Sigmoid colon (tissue), 7 donors: ENCODE data around the gene WASHC1. TPM values are rescaled to one million over a fixed set of nuclear protein-coding genes. Genes with fewer than 3 reads are reported as not detected.
A peak's percentile ranks its signal among the peaks of the same experiment; 100 is the strongest.
"Not testable (repeated sequence)": the region's sequence is repeated elsewhere in the genome, so short reads cannot be mapped to it uniquely, and the experiment has no call there.

Experiments
- DNase-seq: peaks from one replicate; pipeline ENCODE4 v3.0.0-alpha.2; 2019
- H3K27ac ChIP-seq, 4 donors: fragments of 200-600 bp; sonication (generic); one replicate each; pipeline ENCODE4 v1.5.1; 2016 to 2019; ENCODE audit warnings: mild to moderate bottlenecking in 1 of 4
- H3K27me3 ChIP-seq, 3 donors: fragments of 200-600 bp; sonication (generic); one replicate each; pipeline ENCODE4 v1.5.1; 2019; ENCODE audit warnings: mild to moderate bottlenecking in 1 of 3
- H3K36me3 ChIP-seq, 4 donors: fragments of 200-600 bp; sonication (generic); one replicate each; pipeline ENCODE4 v1.5.1; 2016 to 2019
- H3K4me1 ChIP-seq, 4 donors: fragments of 200-600 bp; sonication (generic); one replicate each; pipeline ENCODE4 v1.5.1; 2017 to 2019
- H3K4me3 ChIP-seq, 4 donors: fragments of 200-600 bp; sonication (generic); one replicate each; pipeline ENCODE4 v1.5.1; 2017 to 2019; ENCODE audit warnings: mild to moderate bottlenecking in 2 of 4, moderate library complexity in 1 of 4
- H3K9me3 ChIP-seq, 4 donors: fragments of 200-600 bp in 3 of 4; sonication (generic) in 3 of 4; one replicate each; pipeline versions ENCODE4 v1.5.1 to v1.6.1; 2013 to 2019
- WGBS, 2 donors: extraction: QIAGEN DNeasy Blood & Tissue Kit; methylation state at CpG; one replicate each; pipeline ENCODE4 v1.1.7; 2013; 5-methylcytosine and 5-hydroxymethylcytosine counted together
- intact Hi-C: fragments of 100-400 bp; cut with DNase I; formaldehyde crosslinking; loops from one replicate; pipeline ENCODE4 v1.15.1; 2023
- polyA plus RNA-seq, 3 donors: library from polyadenylated mRNA; stranded (reverse); fragments of 200-250 nt; gene quantifications; one replicate each; pipeline ENCODE4 v1.2.3, GENCODE V29; 2013
- total RNA-seq, 4 donors: library from RNA; depleted of rRNA; stranded (reverse); fragments of >200 nt; gene quantifications; one replicate each; pipeline ENCODE4 v1.1.0, GENCODE V29; 2016
- donor health status: healthy with polysubstance abuse.
- donor health status: Bipolar disorder and iron deficiency.
- donor health status: healthy.

Gene WASHC1
- total and polyA plus RNA-seq, 7 donors = 3.0 to 20.9 (median 6.6) TPM

- H3K27ac ChIP-seq, DNase-seq, H3K4me3 ChIP-seq, H3K27me3 ChIP-seq, H3K36me3 ChIP-seq, intact Hi-C loops, H3K9me3 ChIP-seq, H3K4me1 ChIP-seq: not testable (repeated sequence)
- WGBS, 2 donors = 84 to 85% methylated on average over 3 of the region's 3 CpGs
Measured at GRCh38 chr9:44416-44815, 15.2 kb upstream of the WASHC1 start.

- DNase-seq, H3K27ac ChIP-seq: not testable (repeated sequence)
- WGBS, 2 donors = 85 to 91% methylated on average over 3 of the region's 3 CpGs
Measured at GRCh38 chr9:43636-44035, 14.4 kb upstream of the WASHC1 start.

GRCh38 chr9:43116-43515 is 13.9 kb upstream of the WASHC1 start:
- H3K27me3 ChIP-seq, H3K36me3 ChIP-seq, DNase-seq, H3K9me3 ChIP-seq, intact Hi-C loops, H3K4me3 ChIP-seq, H3K27ac ChIP-seq, H3K4me1 ChIP-seq: not testable (repeated sequence)
- 82 to 84% methylated on average over 3 of the region's 3 CpGs for WGBS, 2 donors

More at GRCh38 chr9:43636-44035, 14.4 kb upstream of the WASHC1 start:
- H3K36me3 ChIP-seq, intact Hi-C loops, H3K27me3 ChIP-seq, H3K9me3 ChIP-seq, H3K4me1 ChIP-seq, H3K4me3 ChIP-seq: not testable (repeated sequence)

DNA sequence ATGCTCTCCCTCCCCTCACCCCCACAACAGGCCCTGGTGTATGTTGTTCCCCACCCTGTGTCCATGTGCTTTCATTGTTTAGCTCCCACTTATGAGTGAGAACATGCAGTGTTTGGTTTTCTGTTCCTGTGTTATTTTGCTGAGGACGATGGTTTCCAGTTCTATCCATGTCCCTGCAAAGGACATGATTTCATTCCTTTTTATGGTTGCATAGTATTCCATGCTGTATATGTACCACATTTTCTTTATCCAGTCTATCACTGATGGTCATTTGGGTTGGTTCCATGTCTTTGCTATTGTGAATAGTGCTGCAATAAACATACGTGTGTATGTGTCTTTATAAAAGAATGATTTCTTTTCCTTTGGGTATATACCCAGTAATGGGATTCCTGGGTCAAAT is 12.6 kb upstream of the WASHC1 start:
- H3K27ac ChIP-seq, H3K27me3 ChIP-seq, H3K4me1 ChIP-seq, DNase-seq, H3K9me3 ChIP-seq, intact Hi-C loops, H3K36me3 ChIP-seq, H3K4me3 ChIP-seq: not testable (repeated sequence)
- WGBS, 2 donors = 73 to 92% methylated on average over 2 of the region's 2 CpGs

- WGBS, 2 donors = 76 to 78% methylated on average over 9 of the region's 9 CpGs
- H3K36me3 ChIP-seq, H3K4me1 ChIP-seq, H3K27ac ChIP-seq, DNase-seq, H3K9me3 ChIP-seq, intact Hi-C loops, H3K4me3 ChIP-seq, H3K27me3 ChIP-seq: not testable (repeated sequence)
Measured at GRCh38 chr9:41261-41676, 12.0 kb upstream of the WASHC1 start.

DNA sequence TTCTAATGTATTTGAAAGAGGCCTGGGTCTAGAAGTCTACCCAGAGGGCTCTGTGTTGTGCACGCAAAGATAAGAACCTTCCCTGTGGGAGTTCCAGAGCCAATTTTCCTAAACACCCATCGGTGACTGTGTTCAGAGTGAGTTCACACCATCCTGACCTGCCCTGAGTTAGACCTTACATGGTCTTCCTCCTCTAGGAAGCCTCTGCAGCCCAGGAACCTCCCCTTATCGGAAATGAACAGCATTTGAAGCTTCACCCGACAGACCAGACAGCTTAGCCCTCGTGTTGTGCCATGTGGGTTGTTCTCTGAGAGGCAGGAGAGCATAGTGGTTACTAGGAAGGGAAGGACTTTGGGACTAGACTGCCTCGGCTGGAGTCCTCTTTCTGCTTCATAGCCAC is 3.1 kb upstream of the WASHC1 start:
- H3K27ac ChIP-seq = not testable (repeated sequence)

GRCh38 chr9:28775-29174 is 481 bp downstream of the WASHC1 start:
- 0% methylated on average over 13 to 15 of the region's 30 CpGs for WGBS, 2 donors
- intact Hi-C loops, H3K36me3 ChIP-seq, H3K9me3 ChIP-seq, DNase-seq, H3K4me1 ChIP-seq, H3K27ac ChIP-seq, H3K27me3 ChIP-seq: not testable (repeated sequence)
- peak overlapping the region; percentile 30 to 51 (median 44) for H3K4me3 ChIP-seq

More for the DNA sequence above, 3.1 kb upstream of the WASHC1 start:
- H3K36me3 ChIP-seq, DNase-seq, H3K4me1 ChIP-seq, H3K4me3 ChIP-seq, H3K9me3 ChIP-seq, intact Hi-C loops, H3K27me3 ChIP-seq: not testable (repeated sequence)
- WGBS, 2 donors = 67 to 73% methylated on average over 5 of the region's 6 CpGs

- H3K4me1 ChIP-seq, intact Hi-C loops, H3K9me3 ChIP-seq, DNase-seq, H3K27me3 ChIP-seq, H3K36me3 ChIP-seq, H3K4me3 ChIP-seq, H3K27ac ChIP-seq: not testable (repeated sequence)
- 96 to 97% methylated on average over 2 of the region's 9 CpGs for WGBS, 2 donors
Measured at GRCh38 chr9:21621-22020, 7.6 kb downstream of the WASHC1 start.

DNA sequence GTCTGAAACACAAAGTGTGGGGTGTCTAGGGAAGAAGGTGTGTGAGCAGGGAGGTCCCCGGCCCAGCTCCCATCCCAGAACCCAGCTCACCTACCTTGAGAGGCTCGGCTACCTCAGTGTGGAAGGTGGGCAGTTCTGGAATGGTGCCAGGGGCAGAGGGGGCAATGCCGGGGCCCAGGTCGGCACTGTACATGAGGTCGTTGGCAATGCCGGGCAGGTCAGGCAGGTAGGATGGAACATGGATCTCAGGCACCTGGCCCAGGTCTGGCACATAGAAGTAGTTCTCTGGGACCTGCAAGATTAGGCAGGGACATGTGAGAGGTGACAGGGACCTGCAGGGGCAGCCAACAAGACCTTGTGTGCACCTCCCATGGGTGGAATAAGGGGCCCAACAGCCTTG is 12.4 kb downstream of the WASHC1 start:
- H3K27ac ChIP-seq, H3K4me3 ChIP-seq, H3K27me3 ChIP-seq, intact Hi-C loops, H3K9me3 ChIP-seq, H3K4me1 ChIP-seq, DNase-seq, H3K36me3 ChIP-seq: not testable (repeated sequence)
- WGBS, 2 donors = 95 to 96% methylated on average over 5 of the region's 6 CpGs

DNA sequence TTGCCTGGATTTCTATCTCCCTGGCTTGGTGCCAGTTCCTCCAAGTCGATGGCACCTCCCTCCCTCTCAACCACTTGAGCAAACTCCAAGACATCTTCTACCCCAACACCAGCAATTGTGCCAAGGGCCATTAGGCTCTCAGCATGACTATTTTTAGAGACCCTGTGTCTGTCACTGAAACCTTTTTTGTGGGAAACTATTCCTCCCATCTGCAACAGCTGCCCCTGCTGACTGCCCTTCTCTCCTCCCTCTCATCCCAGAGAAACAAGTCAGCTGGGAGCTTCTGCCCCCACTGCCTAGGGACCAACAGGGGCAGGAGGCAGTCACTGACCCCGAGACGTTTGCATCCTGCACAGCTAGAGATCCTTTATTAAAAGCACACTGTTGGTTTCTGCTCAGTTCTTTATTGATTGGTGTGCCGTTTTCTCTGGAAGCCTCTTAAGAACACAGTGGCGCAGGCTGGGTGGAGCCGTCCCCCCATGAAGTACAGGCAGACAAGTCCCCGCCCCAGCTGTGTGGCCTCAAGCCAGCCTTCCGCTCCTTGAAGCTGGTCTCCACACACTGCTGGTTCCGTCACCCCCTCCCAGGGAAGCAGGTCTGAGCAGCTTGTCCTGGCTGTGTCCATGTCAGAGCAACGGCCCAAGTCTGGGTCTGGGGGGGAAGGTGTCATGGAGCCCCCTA is 15.0 kb downstream of the WASHC1 start:
- H3K4me3 ChIP-seq, H3K36me3 ChIP-seq, H3K9me3 ChIP-seq, H3K27me3 ChIP-seq, intact Hi-C loops, H3K27ac ChIP-seq, H3K4me1 ChIP-seq: not testable (repeated sequence)
- WGBS, 2 donors = 64 to 76% methylated on average over 9 of the region's 10 CpGs
- peak; percentile 69 for DNase-seq

GRCh38 chr9:11206-11605 is 18.1 kb downstream of the WASHC1 start:
- intact Hi-C loops = not testable (repeated sequence)
- peak; percentile 80 for DNase-seq

DNA sequence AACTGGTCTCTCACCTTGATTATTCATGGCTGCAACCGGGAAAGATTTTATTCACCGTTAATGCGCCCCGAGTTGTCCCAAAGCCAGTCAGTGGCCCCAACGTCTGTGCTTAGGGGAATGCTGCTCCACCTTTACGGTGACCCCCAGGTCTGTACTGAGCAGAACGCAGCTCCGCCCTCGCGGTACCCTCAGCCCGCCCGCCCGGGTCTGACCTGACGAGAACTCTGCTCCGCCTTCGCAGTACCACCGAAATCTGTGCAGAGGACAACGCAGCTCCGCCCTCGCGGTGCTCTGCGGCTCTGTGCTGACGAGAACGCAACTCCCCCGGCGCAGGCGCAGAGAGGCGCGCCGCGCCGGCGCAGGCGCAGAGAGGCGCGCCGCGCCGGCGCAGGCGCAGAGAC is 18.6 kb downstream of the WASHC1 start:
- intact Hi-C loops, H3K9me3 ChIP-seq, H3K36me3 ChIP-seq, H3K4me1 ChIP-seq, H3K27me3 ChIP-seq, H3K4me3 ChIP-seq, H3K27ac ChIP-seq: not testable (repeated sequence)
- DNase-seq = peak; percentile 72
- 79 to 92% methylated on average over 40 to 41 of the region's 41 CpGs for WGBS, 2 donors

More at GRCh38 chr9:11206-11605, 18.1 kb downstream of the WASHC1 start:
- H3K9me3 ChIP-seq, H3K36me3 ChIP-seq, H3K27ac ChIP-seq, H3K4me1 ChIP-seq, H3K27me3 ChIP-seq, H3K4me3 ChIP-seq: not testable (repeated sequence)
- 41 to 77% methylated on average over 10 to 21 of the region's 26 CpGs for WGBS, 2 donors

DNA sequence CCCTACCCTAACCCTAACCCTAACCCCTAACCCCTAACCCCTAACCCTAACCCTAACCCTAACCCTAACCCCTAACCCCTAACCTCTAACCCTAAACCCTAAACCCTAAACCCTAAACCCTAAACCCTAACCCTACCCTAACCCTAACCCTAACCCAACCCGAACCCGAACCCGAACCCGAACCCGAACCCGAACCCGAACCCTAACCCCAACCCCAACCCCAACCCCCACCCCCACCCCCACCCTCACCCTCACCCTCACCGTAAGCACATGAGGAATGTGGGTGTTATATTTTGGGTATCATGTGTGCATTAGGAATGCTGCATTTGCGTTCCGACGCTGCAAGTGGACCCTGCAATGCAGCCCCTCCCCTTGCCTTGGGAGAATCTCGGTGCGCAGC is 19.0 kb downstream of the WASHC1 start:
- intact Hi-C loops, H3K9me3 ChIP-seq, H3K36me3 ChIP-seq, H3K4me1 ChIP-seq, H3K27me3 ChIP-seq, H3K4me3 ChIP-seq, H3K27ac ChIP-seq, DNase-seq: not testable (repeated sequence)
- WGBS, 2 donors = 71 to 81% methylated on average over 10 to 11 of the region's 13 CpGs
